Activated T-helper 1 cell treated with anti-CD3 and anti-CD28 coated beads, Interleukin-12 subunit alpha, Interleukin-12 subunit beta, Interleukin-2, Interleukin-4 antibody, amounts not matched to agents 30 ng/mL and 10 ng/mL and 1 ng/mL, durations not matched to agents 14 hours and 24 hours and 36 hours (primary cell): ENCODE results near the gene ID3. TPM values are rescaled to one million over a fixed set of nuclear protein-coding genes. Genes with fewer than 3 reads are reported as not detected.

ENCODE experiments used
- DNase-seq: peaks from one replicate; pipeline ENCODE4 v3.0.0; 2021; ENCODE audit warnings: low spot score
- H3K27ac Mint-ChIP-seq: one replicate; pipeline ENCODE4 v1.8.0; 2021; ENCODE audit warnings: mild to moderate bottlenecking, mixed read lengths
- H3K27me3 Mint-ChIP-seq: one replicate; pipeline ENCODE4 v1.8.0; 2022; ENCODE audit warnings: mild to moderate bottlenecking, moderate library complexity, mixed read lengths; ENCODE audit not compliant: insufficient read depth
- H3K36me3 Mint-ChIP-seq: one replicate; pipeline ENCODE4 v1.8.0; 2021; ENCODE audit warnings: low read depth, mixed read lengths
- H3K4me1 Mint-ChIP-seq: one replicate; pipeline ENCODE4 v1.8.0; 2021; ENCODE audit warnings: low read depth, mixed read lengths
- H3K4me3 Mint-ChIP-seq: one replicate; pipeline ENCODE4 v1.8.0; 2021; ENCODE audit warnings: mild to moderate bottlenecking, moderate library complexity, mixed read lengths
- H3K9me3 Mint-ChIP-seq: one replicate; pipeline ENCODE4 v1.8.0; 2021; ENCODE audit warnings: mixed read lengths
- intact Hi-C: fragments of 100-400 bp; cut with micrococcal nuclease; formaldehyde crosslinking; loops from one replicate; pipeline ENCODE4 v1.15.1; 2024
- total RNA-seq: library from RNA; stranded (reverse); gene quantifications from 2 replicates; pipeline ENCODE4 v1.2.3, GENCODE V29; 2022

ID3 gene, protein sequence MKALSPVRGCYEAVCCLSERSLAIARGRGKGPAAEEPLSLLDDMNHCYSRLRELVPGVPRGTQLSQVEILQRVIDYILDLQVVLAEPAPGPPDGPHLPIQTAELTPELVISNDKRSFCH
- 20.8 and 22.9 TPM in 2 replicates for total RNA-seq

- Mint-ChIP-seq H3K27me3 (peaks cover 36% of the 10 kb centered on the region), H3K9me3 (no peaks in the 10 kb centered on the region), H3K36me3 (peaks cover 4% of the 10 kb centered on the region), H3K4me1 (peaks cover 67% of the 10 kb centered on the region), H3K27ac (peak within 1 kb of the TSS; percentile 66), H3K4me3 (peak within 1 kb of the TSS; percentile 90)
- intact Hi-C loops, result loop anchor here (1.0 to 2.0 kb wide), 7 partner anchors 18 to 1407 kb away; partner anchors contain the start of gene ASAP3
- DNase-seq, result peak; percentile 95
These were observed at the start of gene ID3 for GRCh38 chr1:23559136-23559984. ID3 (minus strand) TSS chr1:23559501; CDS start chr1:23559426, 75 bp downstream.

DNA sequence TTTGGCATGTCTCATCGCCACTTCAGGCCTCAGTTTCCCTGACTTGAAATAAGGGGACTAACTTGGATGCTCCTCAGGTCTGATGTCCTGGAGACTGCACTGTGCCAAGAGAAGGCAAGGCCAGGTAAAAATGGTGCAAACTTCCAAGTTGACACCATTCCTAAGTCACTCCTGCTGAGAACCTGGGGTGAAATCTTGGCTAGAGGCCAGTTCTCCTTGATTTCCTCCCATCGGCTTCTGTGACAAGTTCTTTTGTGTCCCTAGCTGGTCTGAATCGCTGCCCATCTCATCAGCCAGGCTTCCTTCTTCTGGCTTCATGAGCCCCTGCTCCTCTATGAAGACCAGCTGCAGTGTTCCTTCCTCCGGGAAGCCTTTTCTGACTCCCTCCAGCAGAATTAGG lies 48.6 kb upstream of the ID3 start:
- peaks cover 2% of the 10 kb centered on the region for H3K27me3 Mint-ChIP-seq
- peaks cover 21% of the 10 kb centered on the region for H3K4me1 Mint-ChIP-seq
- no peak for DNase-seq
- intact Hi-C loops, result no loop called here
- no peaks in the 10 kb centered on the region for H3K36me3 Mint-ChIP-seq
- no peak overlapping the region for H3K4me3 Mint-ChIP-seq
- no peak overlapping the region for H3K27ac Mint-ChIP-seq
- H3K9me3 Mint-ChIP-seq, result no peaks in the 10 kb centered on the region

DNA sequence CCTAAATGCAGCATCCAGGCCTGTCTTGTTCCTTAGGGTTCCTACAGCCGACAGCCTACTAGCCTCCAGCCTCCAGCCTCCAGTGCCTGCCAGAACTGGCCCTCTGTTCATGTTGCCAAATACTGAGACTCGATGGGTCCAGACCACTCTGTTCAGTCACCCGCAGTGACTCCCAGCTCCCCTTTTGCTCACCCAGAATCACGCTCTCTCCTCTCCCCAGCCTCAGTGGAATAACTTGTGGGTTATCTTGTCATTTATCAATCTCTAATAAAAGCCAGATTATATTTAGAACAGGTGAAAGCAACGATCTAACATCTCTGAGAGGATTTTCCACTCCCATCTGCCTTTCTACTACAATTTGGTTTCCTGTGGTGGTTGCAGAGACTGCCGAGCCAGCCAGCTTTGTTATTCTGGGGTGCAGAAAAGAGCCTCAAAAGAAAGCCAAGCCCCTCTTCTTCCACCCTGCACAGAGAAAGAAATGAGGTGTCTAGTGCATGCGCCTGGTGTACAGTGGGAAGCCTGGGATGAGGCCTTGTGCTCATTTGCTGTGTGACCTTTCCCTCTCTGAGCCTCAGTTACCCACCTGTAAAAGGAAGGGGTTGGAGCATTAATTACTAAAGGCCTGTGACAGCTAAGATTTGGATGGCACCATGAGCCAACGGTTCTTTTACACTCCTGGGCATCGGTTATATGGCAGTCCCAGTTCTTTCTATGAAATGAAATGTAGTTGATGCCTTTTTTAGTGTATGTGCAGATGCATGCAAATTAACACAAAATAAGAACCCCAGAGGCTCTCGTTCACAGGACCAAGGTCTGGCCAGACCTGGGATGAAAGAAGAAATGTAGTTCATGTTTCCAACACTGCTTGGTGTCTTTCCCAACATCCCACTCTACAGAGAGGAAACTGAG lies 42.9 kb upstream of the ID3 start:
- H3K27ac Mint-ChIP-seq, result peak overlapping the region; percentile 78
- no peak for DNase-seq
- intact Hi-C loops, result no loop called here
- peaks cover 39% of the 10 kb centered on the region for H3K4me1 Mint-ChIP-seq
- H3K36me3 Mint-ChIP-seq, result peaks cover 2% of the 10 kb centered on the region
- peaks cover 2% of the 10 kb centered on the region for H3K27me3 Mint-ChIP-seq
- peak overlapping the region; percentile 34 for H3K4me3 Mint-ChIP-seq
- H3K9me3 Mint-ChIP-seq, result no peaks in the 10 kb centered on the region

- intact Hi-C loops, result no loop called here
- Mint-ChIP-seq H3K36me3 (peaks cover 2% of the 10 kb centered on the region), H3K4me3 (peak overlapping the region; percentile 17), H3K27me3 (peaks cover 2% of the 10 kb centered on the region), H3K27ac (peak overlapping the region; percentile 78), H3K9me3 (no peaks in the 10 kb centered on the region), H3K4me1 (peaks cover 41% of the 10 kb centered on the region)
- DNase-seq, result no peak
These were observed 42.0 kb upstream of the ID3 start for GRCh38 chr1:23601135-23601967.

DNA sequence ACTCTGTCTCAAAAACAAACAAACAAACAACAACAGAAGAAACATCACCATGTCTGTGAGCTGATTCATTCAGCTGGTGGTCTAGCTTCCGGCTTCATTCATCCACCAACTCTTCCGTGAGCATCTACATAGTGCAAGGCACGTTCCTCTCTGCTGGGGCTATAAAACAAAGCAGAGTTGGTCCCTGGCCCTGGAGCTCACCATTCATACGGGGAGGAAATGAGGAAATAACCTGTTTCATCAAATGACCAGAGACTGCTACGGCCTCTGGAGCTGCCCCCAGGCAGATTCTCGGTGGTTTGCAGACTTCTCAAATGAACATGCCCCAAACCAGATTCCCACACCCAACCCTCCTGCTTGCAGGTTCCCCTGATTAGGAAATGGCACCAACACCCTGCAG lies 41.0 kb upstream of the ID3 start:
- no peak overlapping the region for H3K27ac Mint-ChIP-seq
- no peaks in the 10 kb centered on the region for H3K9me3 Mint-ChIP-seq
- DNase-seq, result no peak
- intact Hi-C loops, result no loop called here
- H3K36me3 Mint-ChIP-seq, result peaks cover 2% of the 10 kb centered on the region
- peaks cover 41% of the 10 kb centered on the region for H3K4me1 Mint-ChIP-seq
- H3K4me3 Mint-ChIP-seq, result no peak overlapping the region
- peaks cover 2% of the 10 kb centered on the region for H3K27me3 Mint-ChIP-seq

- Mint-ChIP-seq H3K9me3 (no peaks in the 10 kb centered on the region), H3K4me1 (peaks cover 46% of the 10 kb centered on the region), H3K27ac (no peak overlapping the region), H3K36me3 (peaks cover 2% of the 10 kb centered on the region), H3K27me3 (peaks cover 2% of the 10 kb centered on the region), H3K4me3 (no peak overlapping the region)
- intact Hi-C loops, result no loop called here
- no peak for DNase-seq
These were observed 39.8 kb upstream of the ID3 start for GRCh38 chr1:23599125-23599524.

- intact Hi-C loops, result no loop called here
- Mint-ChIP-seq H3K36me3 (peaks cover 2% of the 10 kb centered on the region), H3K4me3 (no peak overlapping the region), H3K27ac (no peak overlapping the region), H3K4me1 (peaks cover 46% of the 10 kb centered on the region), H3K9me3 (no peaks in the 10 kb centered on the region), H3K27me3 (peaks cover 2% of the 10 kb centered on the region)
- DNase-seq, result no peak
These were observed 39.1 kb upstream of the ID3 start for GRCh38 chr1:23598424-23598823.

- H3K27me3 Mint-ChIP-seq, result peaks cover 2% of the 10 kb centered on the region
- no peaks in the 10 kb centered on the region for H3K9me3 Mint-ChIP-seq
- intact Hi-C loops, result no loop called here
- DNase-seq, result no peak
- H3K27ac Mint-ChIP-seq, result peak overlapping the region; percentile 6
- H3K4me1 Mint-ChIP-seq, result peaks cover 51% of the 10 kb centered on the region
- no peak overlapping the region for H3K4me3 Mint-ChIP-seq
- H3K36me3 Mint-ChIP-seq, result peaks cover 2% of the 10 kb centered on the region
These were observed 38.5 kb upstream of the ID3 start for GRCh38 chr1:23597635-23598388.

- Mint-ChIP-seq H3K36me3 (peaks cover 2% of the 10 kb centered on the region), H3K4me1 (peaks cover 53% of the 10 kb centered on the region), H3K4me3 (no peak overlapping the region), H3K9me3 (no peaks in the 10 kb centered on the region), H3K27me3 (peaks cover 2% of the 10 kb centered on the region), H3K27ac (no peak overlapping the region)
- DNase-seq, result no peak
- intact Hi-C loops, result no loop called here
These were observed 37.4 kb upstream of the ID3 start for GRCh38 chr1:23596382-23597358.

GRCh38 chr1:23594927-23595353 lies 35.6 kb upstream of the ID3 start:
- H3K27ac Mint-ChIP-seq, result peak overlapping the region; percentile 34
- peaks cover 53% of the 10 kb centered on the region for H3K4me1 Mint-ChIP-seq
- H3K36me3 Mint-ChIP-seq, result no peaks in the 10 kb centered on the region
- no peak for DNase-seq
- intact Hi-C loops, result loop anchor here (5.0 kb wide), 1 partner anchor 42 kb away; no protein-coding TSS in a partner anchor
- H3K4me3 Mint-ChIP-seq, result no peak overlapping the region
- no peaks in the 10 kb centered on the region for H3K9me3 Mint-ChIP-seq
- H3K27me3 Mint-ChIP-seq, result no peaks in the 10 kb centered on the region
